NCI-H187 (cell line): ENCODE measurements around the gene NCAM1.

Source experiments
- DNase-seq, 2 experiments: peaks; one replicate each; lab custom pipeline; 2025; lab: John Stamatoyannopoulos, UW

NCAM1 gene

DNA sequence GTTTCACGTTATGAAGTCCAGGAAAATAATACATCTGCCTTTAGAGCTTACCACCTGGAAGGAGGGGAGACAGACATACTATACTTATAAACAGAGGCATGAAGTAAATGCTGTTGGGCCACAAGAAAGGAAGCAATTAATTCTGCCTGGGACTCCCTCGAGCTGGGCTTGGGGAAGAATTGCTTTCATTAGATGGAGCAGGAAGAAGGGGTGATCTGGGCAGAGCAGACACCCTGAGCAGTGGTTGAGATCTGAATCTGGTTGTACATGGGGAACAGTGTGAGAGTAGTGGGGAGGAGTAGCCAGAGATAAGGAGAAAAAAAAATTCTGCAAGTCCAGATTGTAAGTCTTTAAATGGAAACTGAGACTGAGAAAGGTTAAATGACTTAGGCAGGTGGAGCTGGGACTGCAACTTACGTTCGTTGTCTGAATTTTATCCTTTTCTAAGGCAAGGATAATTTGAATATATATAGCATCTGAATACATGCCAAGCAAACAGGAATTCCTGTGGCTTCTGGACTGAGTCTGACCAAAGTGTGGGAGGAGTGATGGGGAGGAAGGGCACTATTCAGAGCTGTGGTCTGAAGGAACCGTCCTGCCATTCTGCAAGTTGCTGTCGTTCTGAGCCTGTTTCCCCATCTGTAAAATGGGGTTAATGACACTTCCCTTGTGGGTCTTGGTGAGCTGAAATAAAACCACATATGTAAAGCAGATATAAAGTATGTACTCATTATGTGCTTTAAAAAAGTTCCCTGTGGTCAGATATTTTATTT lies 7.9 kb downstream of the NCAM1 start:
- no peak for DNase-seq

DNA sequence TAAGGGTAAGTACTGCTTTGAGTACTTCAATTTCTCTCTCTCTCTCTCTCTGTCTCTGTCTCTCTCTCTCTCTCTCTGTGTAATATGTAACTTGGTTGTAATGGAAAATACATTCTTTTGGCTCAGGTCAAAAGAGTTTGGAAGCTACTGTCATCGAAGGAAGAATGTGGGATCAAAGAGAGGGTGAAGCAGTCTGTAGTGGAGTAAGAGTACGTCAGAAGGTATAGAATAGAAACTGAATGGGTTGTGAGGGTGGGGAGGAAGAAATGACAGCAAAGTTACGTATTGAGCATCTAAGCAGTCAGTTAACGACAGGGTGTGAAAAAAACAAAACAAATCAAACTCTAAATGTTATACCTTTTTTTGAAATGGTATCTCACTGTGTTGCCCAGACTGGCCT lies 10.0 kb downstream of the NCAM1 start:
- no peak for DNase-seq

DNA sequence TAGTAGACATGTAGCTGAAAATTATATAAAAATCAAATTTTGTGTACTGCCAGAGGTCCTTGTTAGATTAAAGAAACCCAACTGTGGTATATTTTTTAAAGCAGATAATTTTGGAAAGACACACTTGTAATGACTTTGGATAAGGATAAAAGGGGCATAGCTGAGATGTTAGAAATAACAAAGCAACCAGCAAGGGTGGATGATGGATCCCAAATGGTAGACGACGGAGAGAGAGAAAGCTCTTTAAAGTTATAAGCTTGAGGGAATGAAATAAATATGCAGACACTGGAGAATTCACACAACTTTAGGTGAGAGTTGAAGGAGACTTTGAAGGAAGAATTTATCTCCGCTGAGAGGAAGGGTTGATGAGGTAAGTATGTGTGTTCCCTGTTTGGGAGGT lies 10.6 kb downstream of the NCAM1 start:
- no peak for DNase-seq

DNA sequence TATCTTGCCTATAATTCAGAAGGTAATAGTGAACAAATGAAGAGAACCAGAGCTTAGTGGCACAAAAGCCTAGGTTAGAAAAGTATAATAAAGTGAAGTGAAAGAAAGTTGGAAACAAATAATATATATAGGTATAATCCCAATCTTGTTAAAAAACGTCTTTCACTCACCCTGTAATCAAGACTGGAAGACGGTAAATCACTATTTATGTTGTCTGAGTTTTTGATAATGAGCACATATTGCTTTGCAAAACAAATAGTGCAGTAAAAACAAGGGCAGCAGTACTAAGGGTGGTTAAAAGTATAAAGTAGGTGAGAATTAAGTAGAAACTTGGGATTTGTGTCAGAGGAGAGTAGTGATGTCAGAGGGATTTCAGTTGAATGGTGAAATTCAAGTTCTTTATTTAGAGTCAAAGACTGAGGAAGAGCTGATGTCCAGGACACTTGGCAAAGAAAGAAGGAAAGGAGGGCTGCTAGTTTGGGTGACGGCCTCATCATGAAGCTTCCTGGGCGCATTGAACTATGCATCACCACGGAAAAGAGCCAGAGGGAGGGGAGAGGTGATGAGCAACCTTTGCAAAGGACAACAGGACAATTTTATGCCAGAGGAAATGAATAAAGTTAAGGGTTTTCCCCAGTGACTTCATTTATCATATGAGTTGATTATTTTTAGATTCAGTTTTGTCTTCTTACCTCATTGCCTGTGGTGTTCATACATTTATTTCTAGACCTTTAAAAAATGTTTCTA lies 11.4 kb downstream of the NCAM1 start:
- DNase-seq = no peak

DNA sequence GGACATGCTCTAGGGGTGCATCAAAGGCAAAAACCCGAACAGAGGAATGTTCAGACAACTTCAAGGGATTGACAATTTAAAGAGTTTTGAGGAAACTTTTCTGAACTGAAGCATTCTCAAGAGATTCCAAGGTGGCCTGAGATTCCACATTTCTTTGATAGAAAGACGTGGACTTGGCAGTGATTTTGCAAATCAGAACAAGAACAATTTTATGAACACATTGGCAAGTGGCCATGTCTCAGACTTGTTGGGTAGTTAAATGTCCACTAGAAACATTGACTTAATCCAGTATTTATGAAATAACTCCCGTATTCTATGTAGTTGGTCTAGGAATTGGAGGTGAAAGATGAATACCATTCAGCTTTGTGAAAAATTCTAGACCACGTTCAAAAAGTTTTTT lies 13.8 kb downstream of the NCAM1 start:
- DNase-seq = no peak

DNA sequence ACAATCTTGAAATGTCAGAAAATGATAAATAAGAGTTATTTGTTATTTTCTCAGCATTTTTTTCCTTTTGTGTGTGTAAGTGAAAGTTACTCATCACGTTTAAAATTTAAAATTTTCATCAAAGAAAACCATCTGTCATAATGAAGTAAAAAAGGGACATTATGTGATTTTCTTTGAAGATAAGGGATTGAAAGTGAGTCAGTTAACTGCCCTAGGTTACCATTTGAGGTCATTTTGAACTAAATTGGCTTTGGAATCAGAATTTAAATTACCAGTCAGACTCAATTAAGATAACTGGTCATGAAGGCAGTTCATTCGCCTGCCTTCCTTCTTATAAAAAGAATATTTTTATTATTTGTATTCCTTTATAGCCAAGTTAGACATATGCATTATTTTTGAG lies 14.3 kb downstream of the NCAM1 start:
- no peak for DNase-seq

DNA sequence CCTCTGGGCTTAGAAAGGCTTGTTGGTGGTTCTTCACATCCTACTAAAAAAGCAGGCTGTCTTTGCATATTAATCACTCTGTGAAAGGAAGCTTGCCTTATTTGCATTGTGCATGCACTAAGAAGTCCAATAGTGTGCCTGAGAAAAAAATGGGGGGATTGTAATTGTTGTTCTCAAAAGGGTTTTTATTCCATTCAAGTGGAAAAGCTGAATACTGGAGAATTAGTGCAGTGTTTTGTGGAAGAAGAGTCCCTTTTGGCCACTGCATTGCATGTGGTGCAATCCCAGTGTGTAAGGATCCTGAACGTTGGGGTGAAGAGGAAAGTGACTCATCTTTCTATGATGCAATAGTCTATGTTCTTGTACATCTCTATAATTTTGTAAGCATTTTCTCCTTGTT lies 16.5 kb downstream of the NCAM1 start:
- DNase-seq = no peak

DNA sequence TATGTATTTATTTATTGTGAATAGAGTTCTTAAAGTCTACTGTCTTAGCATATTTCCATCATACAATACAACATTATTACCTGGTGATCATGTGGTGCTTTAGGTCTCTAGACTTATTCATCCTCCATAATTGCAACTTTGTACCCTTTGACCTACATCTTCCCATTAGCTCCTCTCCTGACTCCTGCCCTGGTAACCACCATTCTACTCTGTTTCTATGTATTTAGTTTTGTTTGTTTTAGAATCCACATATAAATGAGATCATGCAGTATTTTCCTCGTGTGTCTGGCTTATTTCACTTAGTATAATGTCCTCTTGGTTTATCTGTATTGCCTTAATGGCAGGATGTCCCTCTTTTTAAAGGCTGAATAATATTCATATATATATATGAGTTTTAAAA lies 22.7 kb downstream of the NCAM1 start:
- no peak for DNase-seq

DNA sequence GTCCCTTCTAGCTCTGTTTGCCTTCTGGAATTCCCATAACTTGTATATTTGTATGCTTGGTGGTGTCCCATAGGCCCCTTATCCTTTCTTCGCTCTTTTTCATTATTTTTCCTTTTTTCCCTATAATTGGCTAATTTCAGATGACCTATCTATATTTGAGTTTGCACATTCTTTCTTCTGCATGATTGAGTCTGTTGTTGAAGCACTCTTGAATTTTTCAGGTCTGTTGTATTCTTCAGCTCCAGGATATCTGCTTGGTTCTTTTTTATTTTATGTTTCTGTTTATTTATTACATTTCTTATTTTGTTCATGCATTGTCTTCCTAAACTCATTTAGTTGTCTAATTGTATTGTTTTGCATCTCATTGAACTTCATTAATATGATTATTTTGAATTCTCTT lies 28.0 kb downstream of the NCAM1 start:
- no peak for DNase-seq

DNA sequence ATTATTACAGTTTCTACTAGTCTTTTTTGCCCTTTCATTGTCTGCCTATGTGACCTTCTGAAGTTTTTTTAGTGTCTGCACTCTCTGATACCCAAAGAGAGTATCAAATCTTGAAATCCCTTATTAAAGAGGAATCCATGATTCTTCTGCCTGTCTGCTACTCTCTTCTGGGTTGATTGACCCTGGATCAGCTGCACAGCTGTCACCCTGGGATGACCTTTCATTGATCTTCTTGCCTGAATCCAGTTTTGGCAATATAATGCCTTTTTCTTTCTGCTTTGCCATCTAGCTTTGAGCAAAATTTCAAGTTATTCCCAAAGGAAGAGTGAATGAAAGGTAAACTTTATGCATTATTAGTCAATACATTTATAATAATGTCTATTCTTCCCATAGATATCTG lies 32.6 kb downstream of the NCAM1 start:
- DNase-seq = no peak

DNA sequence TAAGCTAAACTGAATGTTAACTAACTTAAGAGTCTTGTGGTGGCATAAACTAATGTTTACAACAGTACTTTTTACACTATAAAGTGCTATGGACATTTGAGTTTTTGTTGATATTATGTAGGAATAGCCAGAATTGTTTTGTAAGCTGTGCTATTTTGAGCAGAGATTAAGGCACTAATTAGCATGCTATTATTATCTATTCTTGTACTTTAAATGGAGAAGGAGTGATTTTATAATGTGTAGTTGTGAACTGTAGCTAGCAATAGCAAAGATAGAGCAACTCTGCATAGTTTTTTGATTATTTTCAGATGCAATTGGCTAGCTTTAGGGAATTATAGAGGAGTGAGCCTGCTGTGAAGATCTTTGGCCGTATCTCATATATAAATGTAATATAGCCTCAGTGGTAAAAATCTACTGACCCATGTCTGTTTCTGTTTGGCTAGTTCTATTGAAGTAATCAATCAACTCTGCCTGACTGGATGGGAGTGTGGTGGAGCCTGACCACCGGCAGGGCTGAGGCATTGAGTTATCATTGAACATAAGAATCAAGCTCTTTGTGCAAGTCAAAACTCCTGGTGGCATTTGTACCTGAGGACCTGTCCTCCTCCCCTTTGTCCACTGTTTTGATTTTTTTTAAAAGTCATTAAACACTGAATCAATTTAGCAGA lies 34.3 kb downstream of the NCAM1 start:
- no peak for DNase-seq

DNA sequence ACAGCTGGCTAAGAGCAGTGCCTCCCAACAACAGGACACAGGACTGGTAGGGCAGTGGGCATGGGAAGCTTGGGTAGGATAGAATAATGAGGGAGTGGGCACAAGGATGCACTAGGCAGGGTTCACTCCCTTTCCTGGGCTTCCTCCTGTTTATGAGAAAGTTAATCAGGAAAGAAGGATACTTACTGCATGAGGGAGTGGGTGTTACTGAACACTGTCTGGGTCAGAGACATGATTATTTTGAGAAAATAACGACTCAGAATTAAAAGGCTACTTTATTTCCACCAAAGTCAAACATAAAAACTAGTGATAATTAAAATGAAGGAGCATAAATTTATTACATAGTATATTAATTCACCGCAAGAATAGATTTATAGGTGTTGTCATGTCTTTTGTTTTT lies 35.8 kb downstream of the NCAM1 start:
- no peak for DNase-seq

DNA sequence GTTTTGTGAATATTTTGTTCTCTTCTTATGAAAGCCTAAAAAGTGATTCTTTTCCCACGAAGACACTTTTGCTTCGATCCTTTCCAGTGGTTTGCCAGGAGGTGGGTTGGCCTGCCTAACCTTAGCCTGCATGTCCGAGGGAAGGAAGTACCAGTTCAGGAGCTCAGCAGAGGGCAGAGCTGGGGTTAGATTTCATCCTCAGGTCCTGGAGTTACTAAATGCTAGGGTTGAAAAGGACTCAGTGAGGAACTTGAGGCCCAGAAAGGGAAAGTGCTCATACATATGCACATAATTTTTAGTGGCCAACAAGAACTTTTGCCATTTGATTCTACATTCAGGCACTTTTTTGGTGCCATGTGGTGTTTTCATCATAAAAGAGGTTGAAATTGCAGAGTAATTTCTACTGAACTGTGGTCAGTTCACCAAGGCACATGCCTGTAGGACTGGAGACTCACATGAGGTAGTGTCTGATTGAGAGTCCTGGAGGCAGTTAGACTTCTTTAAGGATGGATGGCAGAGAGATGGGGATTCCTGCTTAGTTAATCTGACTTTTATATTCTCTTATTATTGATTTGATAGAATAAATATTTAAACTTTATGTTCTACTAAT lies 36.7 kb downstream of the NCAM1 start:
- no peak for DNase-seq

DNA sequence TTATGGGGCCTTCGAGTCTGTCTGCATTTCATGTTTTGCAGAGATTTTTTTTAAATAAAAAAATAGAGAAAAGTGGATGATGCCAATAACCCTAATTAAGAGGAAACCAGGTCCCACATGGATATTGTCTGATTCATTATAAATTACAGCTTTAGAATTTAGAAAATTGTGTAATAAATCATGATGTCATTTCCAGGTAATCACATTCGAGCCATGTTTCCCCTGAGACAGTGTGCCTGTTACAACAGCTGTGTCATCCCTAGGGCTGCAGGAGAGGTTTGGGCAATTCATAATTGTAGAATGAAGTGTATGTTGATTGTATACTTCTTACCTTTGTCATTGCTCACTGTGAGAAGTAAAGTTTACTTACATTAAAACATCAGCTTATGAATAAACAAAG lies 38.3 kb downstream of the NCAM1 start:
- DNase-seq = no peak

DNA sequence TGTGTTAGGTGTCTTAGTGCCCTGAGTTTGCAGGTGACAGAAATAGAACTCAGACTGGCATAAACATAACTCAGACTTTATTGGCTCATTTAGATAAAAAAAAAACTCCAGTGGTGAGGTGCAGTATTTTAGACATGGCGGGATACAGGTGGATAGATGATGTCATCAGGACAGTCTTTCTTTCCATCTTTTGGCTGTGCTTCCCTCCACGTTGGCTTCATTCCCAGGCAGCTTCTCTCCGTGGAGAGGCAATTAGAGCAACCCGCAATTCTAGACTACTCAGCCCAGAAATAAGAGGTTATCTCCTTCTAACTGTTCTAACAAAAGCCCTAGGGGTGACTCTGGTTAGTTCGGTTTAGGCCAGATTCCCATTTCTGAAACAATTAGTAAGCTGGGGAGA lies 40.5 kb downstream of the NCAM1 start:
- no peak for DNase-seq

DNA sequence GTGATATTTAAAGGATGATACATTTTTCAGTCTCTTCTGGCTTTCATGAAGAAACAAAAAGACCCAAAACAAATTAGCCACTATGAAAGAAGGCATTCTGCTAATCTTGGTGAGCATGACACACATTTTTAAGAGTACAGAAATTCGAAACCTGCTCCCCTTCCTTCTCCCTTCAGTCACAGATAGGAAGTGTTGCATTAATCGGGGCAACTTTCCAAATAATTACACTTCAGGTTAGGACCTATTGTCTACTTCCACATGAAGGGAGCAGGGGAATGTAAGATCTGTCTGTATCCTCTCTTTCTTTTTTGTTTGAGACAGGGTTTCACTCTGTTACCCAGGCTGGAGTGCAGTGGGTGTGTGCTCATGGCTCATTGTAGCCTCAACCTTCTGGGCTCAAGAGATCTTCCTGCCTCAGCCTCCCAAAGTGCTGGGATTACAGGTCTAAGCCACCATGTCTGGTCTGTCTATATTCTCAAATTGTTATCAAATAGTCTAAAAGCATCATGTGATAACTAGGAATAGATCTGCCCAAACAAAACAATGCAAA lies 45.8 kb downstream of the NCAM1 start:
- no peak for DNase-seq

DNA sequence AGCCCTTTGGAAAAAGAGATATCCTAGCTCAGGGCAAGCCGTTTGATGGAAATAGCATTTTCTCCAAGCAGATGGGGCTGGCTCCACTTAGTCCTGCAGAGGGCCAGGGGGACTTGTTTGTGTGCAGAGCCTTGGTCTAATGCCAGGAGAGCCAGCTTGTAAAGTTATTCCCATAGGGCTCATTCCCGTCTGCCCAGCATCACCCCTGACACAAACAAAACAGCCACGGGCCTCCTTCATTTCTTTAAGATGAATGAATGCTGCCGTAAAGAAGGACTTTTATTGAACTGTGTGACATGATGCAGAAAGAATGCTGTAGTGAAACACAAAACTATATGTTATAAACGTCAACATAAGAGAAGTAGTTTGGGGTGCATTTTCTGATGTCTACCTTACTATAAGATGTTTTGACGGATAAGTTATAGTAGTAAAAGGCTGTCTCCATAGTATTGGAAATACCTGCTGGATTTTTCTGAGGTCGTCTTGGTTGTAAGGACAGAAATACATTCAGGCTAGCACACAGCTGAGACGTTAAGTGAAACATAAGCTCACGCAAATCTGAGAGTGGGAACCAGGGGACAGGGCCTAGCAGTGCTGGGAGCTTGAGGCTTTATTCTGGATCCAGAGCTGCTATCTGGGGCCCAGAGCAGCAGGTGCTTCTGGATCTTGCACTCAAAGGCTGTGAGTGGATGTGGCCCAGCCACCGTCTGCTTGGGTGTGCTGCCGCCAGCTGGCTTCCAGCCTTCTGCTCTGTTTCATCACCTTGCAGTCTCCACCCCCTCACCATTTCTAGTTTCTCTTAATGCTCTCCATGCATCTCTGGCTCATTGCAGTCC lies 53.3 kb downstream of the NCAM1 start:
- DNase-seq = peak; percentile 41 to 55

DNA sequence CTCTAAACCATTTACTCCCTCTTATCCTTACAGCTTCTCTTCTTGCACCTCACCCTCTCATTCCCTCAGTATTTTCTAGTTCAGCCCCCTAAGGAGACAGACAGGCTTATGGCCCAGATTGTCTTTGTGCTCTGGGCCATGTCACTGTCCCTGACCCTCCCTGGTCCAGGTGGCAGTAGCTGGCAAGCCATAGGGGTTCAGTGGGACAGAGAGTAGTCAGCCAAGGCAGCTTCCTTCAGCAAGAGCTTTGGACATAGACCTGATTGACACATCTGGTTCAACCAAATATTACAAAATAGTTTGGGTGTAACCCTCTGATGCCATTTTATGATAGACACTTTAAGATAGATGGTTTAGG lies 53.9 kb downstream of the NCAM1 start:
- no peak for DNase-seq

DNA sequence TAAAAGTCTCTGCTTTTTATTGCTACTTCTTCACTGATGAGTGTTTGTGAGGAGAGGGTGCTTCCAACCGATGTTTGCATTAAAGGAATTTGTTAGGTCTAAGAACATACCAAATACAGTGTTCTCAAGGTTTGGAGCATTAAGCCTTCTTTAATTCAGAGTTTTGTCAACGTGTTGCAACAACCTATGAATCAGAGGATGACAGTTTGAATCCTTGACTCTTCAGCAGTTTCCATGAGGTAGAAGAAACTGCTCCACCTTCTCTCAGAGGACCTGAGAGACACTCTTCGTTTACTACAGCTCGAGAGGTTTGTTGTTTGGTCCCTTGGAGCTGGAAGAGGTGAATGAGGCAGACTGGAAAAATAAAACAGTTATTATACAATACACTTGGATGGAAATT lies 55.7 kb downstream of the NCAM1 start:
- DNase-seq = no peak

DNA sequence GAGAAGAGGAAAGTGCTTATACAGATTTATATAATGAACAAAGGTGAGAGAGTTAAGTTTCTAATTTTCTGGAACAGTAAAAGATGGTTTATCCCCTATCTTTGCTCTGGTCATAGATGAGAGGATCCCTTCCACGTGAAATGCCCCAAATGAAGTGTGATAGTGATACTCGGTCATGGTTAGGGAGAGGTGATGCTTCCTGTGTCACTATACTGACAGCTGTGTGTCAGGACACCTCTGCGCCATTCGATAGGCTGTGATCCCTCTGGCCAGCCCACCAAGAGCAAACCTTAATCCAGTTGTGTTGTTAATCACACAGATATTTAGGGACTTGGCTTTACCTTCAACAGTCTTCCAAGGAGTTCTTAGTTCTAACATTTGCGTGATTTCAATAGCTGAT lies 57.7 kb downstream of the NCAM1 start:
- DNase-seq = no peak

DNA sequence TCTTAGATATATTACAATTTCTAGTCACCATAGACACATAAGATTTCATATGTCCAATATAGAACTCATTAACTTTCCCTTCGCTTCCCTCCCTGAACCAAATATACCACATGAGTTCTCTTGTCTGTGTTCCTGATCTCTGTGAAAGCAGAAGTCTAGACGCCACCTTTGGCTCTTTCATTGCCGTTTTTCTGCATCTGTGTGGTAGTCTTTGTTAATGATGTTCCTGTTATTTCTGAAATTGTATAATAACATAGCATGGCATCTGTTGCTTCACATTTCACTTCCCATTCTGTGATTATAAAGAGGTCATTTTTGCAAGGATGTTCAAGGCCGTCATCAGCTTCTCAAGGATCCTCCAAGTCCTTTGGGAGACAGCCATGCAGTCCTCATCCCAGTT lies 58.5 kb downstream of the NCAM1 start:
- no peak for DNase-seq

DNA sequence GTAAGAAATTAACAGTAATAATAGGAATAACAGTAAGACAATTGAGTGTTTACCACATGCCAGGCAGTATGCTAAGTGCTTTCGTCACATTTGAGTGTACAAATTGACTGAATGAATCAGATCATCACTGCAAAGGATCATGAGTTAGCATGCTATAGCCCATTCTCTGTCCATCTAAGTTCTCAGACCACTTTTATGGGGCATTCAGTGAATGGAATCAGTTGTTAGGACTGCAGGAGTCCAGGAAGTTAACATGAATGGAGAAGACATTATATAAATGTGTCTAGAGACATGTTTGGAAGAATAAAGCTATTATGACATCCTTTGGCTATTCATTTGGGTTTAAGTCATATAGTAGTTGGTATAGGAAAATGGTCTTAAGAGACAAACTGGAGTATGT lies 59.9 kb downstream of the NCAM1 start:
- no peak for DNase-seq
